Measurements from ENCODE around the gene CHI3L2.

DNA sequence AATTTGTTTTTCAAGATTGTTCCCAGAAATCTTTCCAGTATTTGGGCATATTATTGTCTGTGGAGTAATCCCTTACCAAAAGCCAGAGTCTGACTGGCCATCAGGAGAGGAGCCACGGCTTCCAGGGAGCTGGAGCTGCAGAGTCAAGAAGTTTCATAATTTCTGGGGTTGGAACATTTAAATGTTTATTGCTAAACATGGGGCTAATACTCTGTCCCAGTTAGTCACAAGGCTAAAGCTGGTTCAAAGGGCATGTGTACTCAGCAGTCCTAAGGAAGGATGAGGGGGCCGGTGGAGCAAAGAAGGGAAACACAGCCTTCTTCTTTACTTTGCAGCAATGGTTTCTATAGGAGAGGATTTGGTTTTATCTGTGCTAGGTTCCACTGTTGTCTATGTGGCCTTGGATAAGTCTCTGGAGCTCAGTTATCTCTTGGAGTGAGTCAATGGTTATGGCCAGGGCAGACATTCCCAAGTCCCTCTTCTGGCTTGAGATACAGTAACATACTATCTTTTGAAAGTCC, 36.5 kb upstream of the CHI3L2 start:
- TF ChIP-seq, protein P1, sequence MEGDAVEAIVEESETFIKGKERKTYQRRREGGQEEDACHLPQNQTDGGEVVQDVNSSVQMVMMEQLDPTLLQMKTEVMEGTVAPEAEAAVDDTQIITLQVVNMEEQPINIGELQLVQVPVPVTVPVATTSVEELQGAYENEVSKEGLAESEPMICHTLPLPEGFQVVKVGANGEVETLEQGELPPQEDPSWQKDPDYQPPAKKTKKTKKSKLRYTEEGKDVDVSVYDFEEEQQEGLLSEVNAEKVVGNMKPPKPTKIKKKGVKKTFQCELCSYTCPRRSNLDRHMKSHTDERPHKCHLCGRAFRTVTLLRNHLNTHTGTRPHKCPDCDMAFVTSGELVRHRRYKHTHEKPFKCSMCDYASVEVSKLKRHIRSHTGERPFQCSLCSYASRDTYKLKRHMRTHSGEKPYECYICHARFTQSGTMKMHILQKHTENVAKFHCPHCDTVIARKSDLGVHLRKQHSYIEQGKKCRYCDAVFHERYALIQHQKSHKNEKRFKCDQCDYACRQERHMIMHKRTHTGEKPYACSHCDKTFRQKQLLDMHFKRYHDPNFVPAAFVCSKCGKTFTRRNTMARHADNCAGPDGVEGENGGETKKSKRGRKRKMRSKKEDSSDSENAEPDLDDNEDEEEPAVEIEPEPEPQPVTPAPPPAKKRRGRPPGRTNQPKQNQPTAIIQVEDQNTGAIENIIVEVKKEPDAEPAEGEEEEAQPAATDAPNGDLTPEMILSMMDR (conservative IDR thresholded peaks at IDR 0.05) = no peak
- TF ChIP-seq ZFX (IDR thresholded peaks at IDR 0.05) = no peak
